ENCODE measurements around the gene MCC.

Gene MCC

DNA sequence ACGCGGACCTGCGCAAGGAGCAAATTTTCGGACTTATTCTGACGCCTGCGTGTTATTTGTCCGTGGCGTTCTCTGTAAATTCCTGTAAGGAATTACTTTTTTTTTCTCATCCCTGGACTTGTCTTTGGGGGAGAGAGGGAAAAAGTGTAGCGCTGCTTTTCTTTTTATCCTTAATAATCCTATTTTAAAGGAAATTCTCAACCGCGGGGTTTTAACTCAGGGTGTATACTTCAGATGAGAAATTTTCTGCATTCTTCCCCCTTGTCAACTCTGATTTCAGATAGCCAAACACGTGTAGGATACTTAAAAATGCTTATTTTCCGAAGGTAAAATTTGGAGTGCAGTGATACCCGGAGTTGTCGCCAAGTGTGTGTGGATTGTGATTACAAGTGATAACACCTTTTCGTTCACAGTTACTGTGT lies 510.8 kb downstream of the MCC start:
- DNase-seq (ENCODE audit: low read depth in 3 of 3): no peak

DNA sequence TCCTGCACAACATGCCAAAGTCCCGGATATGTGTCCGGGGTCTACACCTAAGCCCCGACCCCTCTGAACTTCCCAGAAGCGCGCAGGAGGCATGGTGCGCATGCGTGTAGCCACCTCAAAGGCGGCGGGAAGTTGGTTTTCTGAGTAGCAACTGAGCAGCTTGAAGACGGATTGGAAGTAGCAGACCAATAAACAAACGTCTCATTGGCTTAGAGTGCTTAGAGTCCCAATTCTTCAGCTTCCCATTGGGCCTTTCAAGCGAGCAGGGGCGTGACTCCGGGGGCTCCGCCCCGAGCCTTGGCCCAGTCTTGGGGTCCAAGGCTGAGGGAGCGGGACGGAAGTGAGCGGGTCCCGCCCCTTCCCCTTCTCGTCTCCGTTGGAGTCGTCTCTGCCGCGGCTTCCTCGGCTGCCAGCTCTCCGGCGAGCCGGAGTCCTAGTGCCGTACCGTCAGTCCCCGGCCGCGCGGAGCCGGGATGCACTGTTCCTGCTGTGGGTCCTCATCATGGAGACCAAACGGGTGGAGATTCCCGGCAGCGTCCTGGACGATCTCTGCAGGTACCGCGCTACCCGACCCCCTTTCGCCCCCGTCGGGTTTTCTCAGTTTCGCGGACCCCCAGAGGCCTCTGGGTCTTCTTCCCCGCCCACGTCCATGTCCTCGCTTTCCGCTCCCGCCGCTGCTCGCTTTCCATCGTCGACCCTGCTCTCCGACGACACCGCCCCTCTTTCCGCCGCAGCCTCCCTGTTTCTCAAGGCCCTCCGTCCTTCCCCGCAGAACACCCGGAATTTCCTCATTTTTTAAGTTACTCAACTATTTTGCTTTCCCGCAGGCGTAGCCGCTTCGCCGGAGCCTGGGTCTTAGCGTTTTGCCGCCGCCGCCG lies 511.6 kb downstream of the MCC start, which contains the start of gene DCP2:
TSS of gene DCP2 (plus strand) at position 367 of the 878 bp plus-strand sequence. CDS start at position 503, 136 bp downstream.
- peak; percentile 86 to 96 (median 88) for DNase-seq (ENCODE audit: low read depth in 3 of 3)

DNA sequence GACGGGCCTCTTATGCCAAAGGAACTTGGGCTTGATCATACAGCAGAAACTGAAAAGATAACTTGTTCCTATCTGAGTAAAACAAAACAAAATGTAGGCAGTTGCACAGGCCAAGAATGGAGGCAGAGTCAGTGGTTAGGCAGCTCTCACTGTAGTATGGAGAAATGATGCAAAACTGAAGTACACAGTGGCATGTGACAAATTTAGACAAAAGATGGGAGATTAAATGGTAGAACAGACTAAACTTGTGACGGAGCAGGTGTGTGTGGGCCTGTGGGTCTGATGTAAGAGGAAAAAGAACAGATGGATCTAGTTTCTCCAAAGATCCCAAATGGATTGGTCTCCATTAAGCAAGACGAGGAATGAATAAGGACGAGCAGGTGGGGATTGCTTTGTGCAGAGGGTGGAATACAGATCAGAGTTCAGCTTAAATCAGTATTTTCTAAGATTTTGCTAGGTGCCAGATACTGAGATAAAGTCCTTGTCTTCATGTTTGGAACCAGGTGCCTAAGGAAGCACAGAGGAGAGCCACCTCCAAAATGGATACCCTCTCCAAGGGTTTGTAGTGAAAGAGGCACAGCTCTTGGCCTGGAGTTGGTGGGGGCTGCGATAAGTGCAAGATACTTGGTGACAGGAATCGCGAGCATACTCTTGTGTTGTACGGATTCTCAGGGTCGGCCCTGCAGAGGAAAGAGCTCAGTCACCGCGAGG lies 512.4 kb downstream of the MCC start:
- no peak for DNase-seq (ENCODE audit: low read depth in 3 of 3)

DNA sequence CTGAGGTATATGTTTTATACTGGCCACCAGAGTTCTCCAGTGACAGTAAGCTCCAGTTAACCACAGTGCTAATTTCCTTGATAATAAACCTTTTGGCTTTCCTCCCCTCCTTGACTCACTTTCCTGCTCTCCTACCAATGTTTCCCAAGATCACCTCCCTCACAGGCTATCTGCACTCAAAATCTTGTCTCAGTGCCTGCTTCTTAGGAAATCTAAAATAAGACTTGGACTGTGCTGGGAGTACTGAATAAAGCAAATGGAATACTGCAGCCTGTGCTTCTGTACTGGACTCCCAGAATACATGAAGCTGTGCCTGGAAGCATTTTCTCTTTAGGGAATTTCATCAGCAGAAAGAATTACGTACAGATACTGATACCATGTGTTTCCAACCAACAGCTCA lies 513.4 kb downstream of the MCC start:
- no peak for DNase-seq (ENCODE audit: low read depth in 3 of 3)

DNA sequence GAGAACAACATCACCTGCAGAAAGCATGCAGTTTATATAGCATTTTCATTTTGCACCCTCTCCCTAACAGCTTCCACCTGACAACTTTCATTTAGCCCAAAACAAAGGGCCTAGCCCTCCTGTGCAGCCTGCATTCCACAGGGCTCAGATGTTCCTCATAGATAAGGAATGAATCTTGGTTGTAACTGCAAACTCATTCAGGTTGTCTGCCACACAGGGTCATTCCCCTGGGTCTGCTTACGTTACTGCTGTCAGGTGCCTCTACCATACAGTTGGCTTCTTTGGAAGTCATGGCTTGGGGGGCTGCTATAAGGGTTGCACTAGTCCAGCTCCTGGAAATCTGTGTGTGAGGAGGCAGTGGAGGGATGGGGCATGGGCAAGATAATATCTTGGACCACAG lies 514.3 kb downstream of the MCC start:
- no peak for DNase-seq (ENCODE audit: low read depth in 3 of 3)

DNA sequence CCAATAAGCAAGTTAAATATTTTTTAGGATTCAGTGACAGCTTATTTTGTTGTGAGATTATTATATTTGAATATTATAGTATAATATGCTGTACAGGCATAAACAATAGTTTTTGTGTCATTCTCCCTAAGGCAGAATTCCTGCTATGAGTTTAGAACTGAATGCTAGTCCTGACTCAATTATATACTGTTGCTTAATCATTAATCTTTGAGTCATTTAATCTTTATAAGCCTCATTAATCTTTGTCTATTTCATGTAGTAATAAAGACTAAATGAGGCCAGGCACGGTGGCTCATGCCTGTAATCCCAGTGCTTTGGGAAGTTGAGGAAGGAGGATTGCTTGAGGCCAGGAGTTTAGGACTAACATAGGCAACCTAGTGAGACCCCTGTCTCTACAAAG lies 515.2 kb downstream of the MCC start:
- no peak for DNase-seq (ENCODE audit: low read depth in 3 of 3)
